GM23248 (cell line): ENCODE data around the gene ARHGEF12. TPM values are rescaled to one million over a fixed set of nuclear protein-coding genes. Genes with fewer than 3 reads are reported as not detected.

Source experiments
- DNase-seq: peaks from one replicate; pipeline ENCODE4 v3.0.0-alpha.2; 2015
- H2AFZ ChIP-seq: fragments of 200-600 bp; sonication (generic); 2 replicates; pipeline ENCODE4 v1.6.1; 2016; ENCODE audit warnings: antibody characterized with exemption
- H3F3A ChIP-seq: fragments of 200-600 bp; sonication (generic); 2 replicates; pipeline ENCODE4 v1.6.1; 2016; ENCODE audit warnings: mild to moderate bottlenecking, antibody characterized with exemption, mixed run types; ENCODE audit not compliant: insufficient read depth
- H3K27ac ChIP-seq: fragments of 200-600 bp; sonication (generic); 2 replicates; pipeline ENCODE4 v1.5.1; 2016; ENCODE audit warnings: mild to moderate bottlenecking
- H3K27me3 ChIP-seq: fragments of 200-600 bp; sonication (generic); replicated peaks from 2 replicates; pipeline ENCODE4 v1.6.1; 2016; ENCODE audit warnings: mild to moderate bottlenecking; ENCODE audit not compliant: insufficient read depth
- H3K36me3 ChIP-seq: fragments of 200-600 bp; sonication (generic); 2 replicates; pipeline ENCODE4 v1.6.1; 2016; ENCODE audit warnings: low read depth, mild to moderate bottlenecking
- H3K4me1 ChIP-seq: fragments of 200-600 bp; sonication (generic); 2 replicates; pipeline ENCODE4 v1.6.1; 2016; ENCODE audit warnings: mild to moderate bottlenecking; ENCODE audit not compliant: insufficient read depth
- H3K4me2 ChIP-seq: fragments of 200-600 bp; sonication (generic); one replicate; pipeline ENCODE4 v1.6.1; 2016; ENCODE audit warnings: mild to moderate bottlenecking; ENCODE audit not compliant: unreplicated experiment
- H3K4me3 ChIP-seq: fragments of 200-600 bp; sonication (generic); 2 replicates; pipeline ENCODE4 v1.5.1; 2016; ENCODE audit warnings: mild to moderate bottlenecking
- H3K79me2 ChIP-seq: fragments of 200-600 bp; sonication (generic); 2 replicates; pipeline ENCODE4 v1.6.1; 2016; ENCODE audit warnings: mild to moderate bottlenecking; ENCODE audit not compliant: insufficient read depth
- H3K9ac ChIP-seq: fragments of 200-600 bp; sonication (generic); 2 replicates; pipeline ENCODE4 v1.6.1; 2016; ENCODE audit warnings: mild to moderate bottlenecking
- H3K9me2 ChIP-seq: fragments of 200-600 bp; sonication (generic); 2 replicates; pipeline ENCODE4 v1.6.1; 2016; ENCODE audit warnings: mixed run types, mild to moderate bottlenecking, moderate library complexity; ENCODE audit not compliant: insufficient read depth
- H3K9me3 ChIP-seq: fragments of 200-600 bp; sonication (generic); one replicate; pipeline ENCODE4 v1.6.1; 2017; ENCODE audit warnings: low read depth
- H4K20me1 ChIP-seq: fragments of 200-600 bp; sonication (generic); 2 replicates; pipeline ENCODE4 v1.6.0; 2016; ENCODE audit not compliant: insufficient read depth
- EZH2 ChIP-seq: fragments of 200-600 bp; sonication (generic); IDR thresholded peaks from 2 replicates; pipeline ENCODE4 v1.6.1; 2018; ENCODE audit warnings: antibody characterized with exemption, mild to moderate bottlenecking; ENCODE audit not compliant: insufficient read depth, poor library complexity, severe bottlenecking
- EZH2phosphoT487 ChIP-seq: fragments of 200-600 bp; sonication (generic); IDR thresholded peaks from 2 replicates; pipeline ENCODE4 v1.6.1; 2018; ENCODE audit warnings: antibody characterized with exemption, moderate library complexity, mild to moderate bottlenecking, low read depth; ENCODE audit not compliant: insufficient read depth
- WGBS, 2 experiments: methylation state at CpG; one replicate each; pipeline ENCODE4 v1.1.6; 2015 to 2017; ENCODE audit warnings: low lambda C conversion rate in 2 of 2, low coverage in 1 of 2; ENCODE audit errors: missing lambda C conversion rate in 2 of 2; 5-methylcytosine and 5-hydroxymethylcytosine counted together
- in situ Hi-C: fragments of 300-500 bp; cut with MboI; formaldehyde crosslinking; loops from 2 replicates; pipeline ENCODE4 v1.15.0; 2020
- polyA plus RNA-seq: library from polyadenylated mRNA; unstranded; fragments of >200 nt; fragmentation: Nextera tagmentation; extraction: Ambion mirVana; gene quantifications from 2 replicates; pipeline ENCODE4 v1.2.1, GENCODE V29; 2016
- total RNA-seq: library from RNA; depleted of rRNA; stranded (reverse); fragments of >200 nt; shearing (Covaris generic); gene quantifications from 2 replicates; pipeline ENCODE4 v1.2.3, GENCODE V29; 2014

ARHGEF12 gene
- total and polyA plus RNA-seq, 2 experiments from 2014 or later, result 20.4 to 52.7 TPM

DNA sequence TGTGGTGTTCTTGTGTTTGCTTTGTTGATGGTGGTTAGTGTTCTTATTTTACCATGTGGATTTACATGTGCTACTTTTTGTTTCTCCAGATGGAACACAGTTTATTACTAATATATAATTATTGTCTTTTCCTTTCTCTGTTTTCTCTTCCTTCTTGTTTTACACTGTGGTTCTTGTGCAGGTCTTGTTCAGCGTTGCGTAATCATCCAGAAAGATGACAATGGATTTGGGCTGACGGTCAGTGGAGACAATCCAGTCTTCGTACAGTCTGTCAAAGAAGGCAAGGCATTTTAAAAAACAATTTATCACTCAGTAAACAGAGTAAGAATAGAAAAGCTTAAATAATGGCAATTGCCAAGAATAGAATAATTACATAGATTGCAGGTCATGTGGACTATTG, 84.4 kb downstream of the ARHGEF12 start:
- no peak for TF ChIP-seq EZH2
- TF ChIP-seq EZH2phosphoT487, result no peak
- H3K79me2 ChIP-seq, result peaks cover 80% of the 10 kb centered on the region
- no peak overlapping the region for H2AFZ ChIP-seq
- H3K4me2 ChIP-seq, result no peak overlapping the region
- DNase-seq, result no peak
- H3K9ac ChIP-seq, result no peak overlapping the region
- H3K9me3 ChIP-seq, result no peaks in the 10 kb centered on the region
- no peak overlapping the region for H3K4me3 ChIP-seq
- WGBS, 2 experiments, result 97 to 98% methylated on average over 4 of the region's 4 CpGs
- no peak overlapping the region for H3K27ac ChIP-seq
- H3F3A ChIP-seq, result 0 out of 2 replicates have a peak, but pooled peaks cover 6% of the 10 kb centered on the region
- H3K9me2 ChIP-seq, result no peaks in the 10 kb centered on the region
- H3K27me3 ChIP-seq, result no peaks in the 10 kb centered on the region
- in situ Hi-C loops, result no loop called here
- H3K36me3 ChIP-seq, result peaks cover 30% of the 10 kb centered on the region; the same call in 1 of the 2 replicates
- H4K20me1 ChIP-seq, result peaks cover 5% of the 10 kb centered on the region; the same call in 1 of the 2 replicates
- no peaks in the 10 kb centered on the region for H3K4me1 ChIP-seq

GRCh38 chr11:120424185-120424969, 88.2 kb downstream of the ARHGEF12 start:
- DNase-seq, result no peak
- TF ChIP-seq EZH2, result no peak
- no peak for TF ChIP-seq EZH2phosphoT487
- H4K20me1 ChIP-seq, result 0 out of 2 replicates have a peak, but pooled peaks cover 5% of the 10 kb centered on the region
- H3K79me2 ChIP-seq, result peaks cover 67% of the 10 kb centered on the region
- no peak overlapping the region for H3K27ac ChIP-seq
- H3K9me3 ChIP-seq, result no peaks in the 10 kb centered on the region
- H3K9me2 ChIP-seq, result no peaks in the 10 kb centered on the region
- peaks cover 11% of the 10 kb centered on the region; the same call in 1 of the 2 replicates for H3F3A ChIP-seq
- in situ Hi-C loops, result no loop called here
- peaks cover 34% of the 10 kb centered on the region; the same call in 1 of the 2 replicates for H3K36me3 ChIP-seq
- H3K9ac ChIP-seq, result no peak overlapping the region
- no peak overlapping the region for H3K4me2 ChIP-seq
- H3K4me1 ChIP-seq, result peaks cover under 1% of the 10 kb centered on the region; the same call in 1 of the 2 replicates
- no peak overlapping the region for H3K4me3 ChIP-seq
- H2AFZ ChIP-seq, result no peak overlapping the region
- no peaks in the 10 kb centered on the region for H3K27me3 ChIP-seq
- 85 to 86% methylated on average over 3 of the region's 3 CpGs for WGBS, 2 experiments

DNA sequence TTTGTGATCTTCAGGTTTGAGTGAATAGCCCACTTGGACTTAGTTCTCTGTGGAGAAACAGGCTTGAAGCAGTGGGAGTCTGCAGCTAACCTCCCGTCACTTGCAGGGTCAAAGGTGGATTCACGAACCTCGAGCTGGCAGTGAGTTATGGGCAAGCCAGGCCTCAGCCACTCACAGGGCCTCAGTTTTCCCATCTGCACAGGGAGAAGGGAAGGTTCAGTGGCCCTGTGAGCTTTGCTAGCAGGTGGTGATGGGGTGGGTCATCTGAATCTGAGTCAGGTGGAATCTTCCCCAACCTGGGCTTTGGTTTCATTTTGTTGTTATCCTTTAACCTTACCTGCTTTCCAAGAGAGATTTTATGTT, 88.7 kb downstream of the ARHGEF12 start:
- no peaks in the 10 kb centered on the region for H3K27me3 ChIP-seq
- no peak overlapping the region for H3K9ac ChIP-seq
- H3K27ac ChIP-seq, result no peak overlapping the region
- 71 to 74% methylated on average over 3 of the region's 3 CpGs for WGBS, 2 experiments
- H3K9me3 ChIP-seq, result no peaks in the 10 kb centered on the region
- no peaks in the 10 kb centered on the region for H3K9me2 ChIP-seq
- in situ Hi-C loops, result no loop called here
- peaks cover 34% of the 10 kb centered on the region; the same call in 1 of the 2 replicates for H3K36me3 ChIP-seq
- TF ChIP-seq EZH2phosphoT487 (no peak), EZH2 (no peak)
- peaks cover 14% of the 10 kb centered on the region; the same call in 1 of the 2 replicates for H3F3A ChIP-seq
- no peak overlapping the region for H3K4me2 ChIP-seq
- no peak for DNase-seq
- H2AFZ ChIP-seq, result no peak overlapping the region
- H3K79me2 ChIP-seq, result peaks cover 65% of the 10 kb centered on the region
- H3K4me3 ChIP-seq, result no peak overlapping the region
- H3K4me1 ChIP-seq, result peaks cover 7% of the 10 kb centered on the region
- 0 out of 2 replicates have a peak, but pooled peaks cover 3% of the 10 kb centered on the region for H4K20me1 ChIP-seq

DNA sequence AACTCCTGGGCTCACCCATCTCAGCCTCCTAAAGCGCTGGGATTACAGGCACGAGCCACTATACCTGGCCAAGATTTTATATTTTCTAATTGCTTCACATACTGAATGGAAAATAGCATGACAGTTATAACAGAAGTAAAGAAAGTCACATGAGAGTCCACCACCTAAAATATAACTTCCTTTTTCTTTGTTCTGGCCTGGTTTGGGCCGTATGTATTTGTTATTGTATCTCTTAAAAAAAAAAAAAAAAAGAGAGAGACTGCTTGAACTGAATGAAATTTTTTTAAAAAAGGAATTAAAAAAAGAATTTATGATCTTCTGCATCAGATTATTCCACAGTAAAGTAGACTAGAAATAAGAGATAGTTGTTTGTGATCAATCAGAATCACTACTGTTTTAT, 89.3 kb downstream of the ARHGEF12 start:
- H3K4me1 ChIP-seq, result peaks cover 12% of the 10 kb centered on the region
- H3K9me2 ChIP-seq, result no peaks in the 10 kb centered on the region
- no peak for DNase-seq
- no peak for TF ChIP-seq EZH2
- no peak for TF ChIP-seq EZH2phosphoT487
- H3K36me3 ChIP-seq, result peaks cover 34% of the 10 kb centered on the region; the same call in 1 of the 2 replicates
- H3K4me3 ChIP-seq, result no peak overlapping the region
- in situ Hi-C loops, result no loop called here
- H3K27ac ChIP-seq, result no peak overlapping the region
- no peak overlapping the region for H3K9ac ChIP-seq
- H2AFZ ChIP-seq, result no peak overlapping the region
- peaks cover 16% of the 10 kb centered on the region for H3F3A ChIP-seq
- H3K27me3 ChIP-seq, result no peaks in the 10 kb centered on the region
- H3K79me2 ChIP-seq, result peaks cover 59% of the 10 kb centered on the region
- WGBS, 2 experiments, result 94 to 98% methylated on average over 3 of the region's 3 CpGs
- no peaks in the 10 kb centered on the region for H4K20me1 ChIP-seq
- H3K9me3 ChIP-seq, result no peaks in the 10 kb centered on the region
- no peak overlapping the region for H3K4me2 ChIP-seq
